Measurements from ENCODE around the gene RNF222.
"Not testable (repeated sequence)": the region's sequence is repeated elsewhere in the genome, so short reads cannot be mapped to it uniquely, and the experiment has no call there.

The RNF222 gene

DNA sequence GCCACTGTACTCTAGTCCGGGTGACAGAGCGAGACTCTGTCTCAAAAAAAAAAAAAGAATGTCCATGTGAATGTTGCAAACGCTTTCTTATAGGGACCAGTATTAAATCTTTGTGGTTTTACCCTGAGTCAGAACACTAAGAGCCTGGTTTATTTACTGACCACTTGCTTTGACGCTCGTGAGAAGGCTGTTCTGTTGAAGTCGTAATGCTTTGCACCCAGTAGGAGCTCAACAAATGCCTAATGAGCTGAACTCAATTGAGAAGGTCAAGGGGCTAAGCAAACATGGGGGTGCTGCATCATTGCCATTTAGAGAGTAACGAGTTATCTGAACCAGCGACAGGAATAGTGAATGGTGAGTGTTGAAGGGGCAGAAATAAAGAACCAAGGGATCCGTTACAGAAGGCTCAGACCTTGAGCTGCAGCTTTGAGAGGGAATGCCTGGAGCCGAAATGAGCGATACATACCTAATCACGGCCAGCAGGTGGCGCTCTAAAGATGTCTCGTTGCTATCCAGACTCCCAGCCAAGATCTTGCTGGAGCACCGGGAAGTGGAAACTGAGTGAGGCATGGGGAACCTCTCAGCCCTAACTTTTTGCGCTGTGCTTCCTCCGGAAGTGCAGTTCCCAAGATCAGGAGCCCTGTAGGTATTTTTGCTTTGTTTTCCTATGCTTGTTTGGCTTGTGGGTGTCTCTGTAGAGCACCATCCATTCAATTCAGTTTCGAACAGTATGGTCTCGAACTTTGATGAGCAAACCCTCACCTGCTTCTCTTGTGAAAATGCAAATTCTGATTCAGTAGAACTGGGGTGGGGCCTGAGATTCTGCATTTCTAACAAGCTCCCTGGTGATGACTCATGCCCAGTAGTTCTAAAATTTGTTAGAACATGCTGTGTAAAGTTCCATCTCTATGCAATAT lies 12.6 kb upstream of the RNF222 start:
- peak; percentile 58 to 75 for DNase-seq

DNA sequence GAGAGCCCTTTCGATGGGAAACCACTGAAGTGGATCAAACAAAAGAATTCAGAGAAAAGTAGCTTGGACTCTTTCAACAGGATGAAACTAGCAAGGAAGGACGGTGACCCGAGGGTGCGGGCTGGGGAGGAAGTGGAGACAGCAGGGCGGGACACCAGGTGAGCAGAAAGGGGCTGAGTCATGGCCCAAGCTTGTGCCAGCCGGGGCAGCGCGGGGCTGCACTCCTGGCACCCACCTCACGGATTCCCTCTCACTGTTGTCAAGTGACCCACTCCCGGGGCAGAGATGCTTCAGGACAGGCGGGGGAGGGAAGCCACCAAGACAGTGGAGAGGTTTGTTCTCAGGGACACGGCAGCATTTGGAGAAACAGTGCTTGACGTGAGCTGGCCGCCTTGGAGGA lies 10.7 kb upstream of the RNF222 start:
- DNase-seq: no peak

DNA sequence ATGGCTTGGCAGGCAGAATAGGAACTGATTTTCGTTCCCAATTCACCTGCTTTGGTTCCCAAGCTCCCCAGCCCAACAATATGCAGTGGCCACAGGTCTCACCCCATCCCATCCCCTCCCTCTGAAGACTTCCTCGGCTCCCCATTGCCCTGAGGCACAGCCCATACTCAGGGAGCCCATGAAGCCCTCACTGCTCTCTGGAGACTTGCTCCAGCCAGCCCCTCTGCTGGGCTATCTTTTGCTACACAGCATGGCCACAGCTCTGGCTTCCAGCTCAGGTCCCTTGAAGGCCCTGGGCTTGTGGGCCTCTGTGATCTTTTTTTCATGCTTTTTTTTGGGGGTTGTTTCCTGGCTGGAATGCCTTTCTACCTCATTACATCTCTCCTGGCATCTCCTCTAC lies 8.5 kb upstream of the RNF222 start:
- DNase-seq: no peak

- DNase-seq: no peak
Observed at GRCh38 chr17:8405499-8406016, 7.9 kb upstream of the RNF222 start.

GRCh38 chr17:8402921-8403536 lies 5.4 kb upstream of the RNF222 start:
- DNase-seq: no peak

DNA sequence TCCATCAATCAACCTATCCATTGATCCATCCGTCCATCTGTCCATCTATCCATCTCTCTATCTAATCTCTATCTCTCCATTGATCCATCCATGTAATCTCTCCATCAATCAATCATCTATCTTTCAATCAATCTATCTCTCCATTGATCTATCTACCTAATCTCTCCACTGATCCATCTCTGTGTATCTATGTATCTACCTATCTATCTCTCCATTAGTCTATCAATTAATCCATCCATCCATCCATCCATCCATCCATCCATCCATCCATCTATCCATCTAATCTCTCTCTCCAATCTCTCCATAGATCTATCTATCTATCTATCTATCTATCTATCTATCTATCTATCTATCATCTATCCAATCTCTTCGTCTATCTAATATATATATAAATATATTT lies 3.5 kb upstream of the RNF222 start:
- DNase-seq: no peak

DNA sequence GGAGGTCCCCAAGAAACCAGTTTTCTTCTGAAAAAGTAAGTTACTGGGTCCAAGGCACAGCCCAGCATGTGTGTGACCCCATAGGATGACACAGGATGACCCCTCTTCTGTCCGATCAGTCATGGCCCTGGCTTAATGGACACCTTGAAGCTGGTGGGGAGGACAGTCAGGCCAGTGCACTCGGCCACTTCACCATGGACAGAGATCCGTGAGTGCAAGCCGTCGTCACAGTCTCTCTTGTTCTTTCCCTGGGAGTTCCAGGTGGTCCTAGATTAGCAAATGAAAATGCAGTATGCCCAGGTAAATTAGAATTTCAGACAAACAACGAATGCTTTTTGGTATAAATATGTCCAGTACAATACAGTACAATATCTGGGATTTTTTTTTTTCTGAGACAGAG lies 1.4 kb upstream of the RNF222 start:
- no peak for DNase-seq

GRCh38 chr17:8394497-8394896 lies 3.1 kb downstream of the RNF222 start:
- not testable (repeated sequence) for DNase-seq

- peak in 1 of 2 experiments; percentile 42 for DNase-seq
Observed at GRCh38 chr17:8393470-8394231, 4.0 kb downstream of the RNF222 start.

GRCh38 chr17:8392674-8393469 lies 4.8 kb downstream of the RNF222 start:
- no peak for DNase-seq

- no peak for DNase-seq
Observed at GRCh38 chr17:8392274-8392673, 5.4 kb downstream of the RNF222 start.

DNA sequence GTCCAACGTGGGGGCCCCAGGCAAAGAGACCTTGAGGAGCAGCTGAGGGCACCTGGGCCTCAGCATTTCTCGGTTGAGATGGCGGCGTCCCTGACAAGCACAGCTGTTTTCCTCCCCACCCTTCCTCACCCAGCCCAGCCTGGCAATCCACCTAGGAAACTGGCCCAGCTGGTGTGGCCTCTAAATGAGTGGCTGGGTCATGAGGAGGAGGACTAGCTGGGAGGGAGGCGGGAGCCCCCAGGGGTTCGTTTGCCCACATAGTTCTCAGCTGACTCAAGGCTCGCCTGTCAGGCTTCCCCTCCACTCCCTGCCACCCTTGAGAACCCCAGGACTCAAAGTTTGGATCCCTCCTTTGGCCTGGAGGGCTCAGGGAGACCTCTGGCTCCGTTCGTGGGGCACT lies 5.9 kb downstream of the RNF222 start:
- DNase-seq: no peak

DNA sequence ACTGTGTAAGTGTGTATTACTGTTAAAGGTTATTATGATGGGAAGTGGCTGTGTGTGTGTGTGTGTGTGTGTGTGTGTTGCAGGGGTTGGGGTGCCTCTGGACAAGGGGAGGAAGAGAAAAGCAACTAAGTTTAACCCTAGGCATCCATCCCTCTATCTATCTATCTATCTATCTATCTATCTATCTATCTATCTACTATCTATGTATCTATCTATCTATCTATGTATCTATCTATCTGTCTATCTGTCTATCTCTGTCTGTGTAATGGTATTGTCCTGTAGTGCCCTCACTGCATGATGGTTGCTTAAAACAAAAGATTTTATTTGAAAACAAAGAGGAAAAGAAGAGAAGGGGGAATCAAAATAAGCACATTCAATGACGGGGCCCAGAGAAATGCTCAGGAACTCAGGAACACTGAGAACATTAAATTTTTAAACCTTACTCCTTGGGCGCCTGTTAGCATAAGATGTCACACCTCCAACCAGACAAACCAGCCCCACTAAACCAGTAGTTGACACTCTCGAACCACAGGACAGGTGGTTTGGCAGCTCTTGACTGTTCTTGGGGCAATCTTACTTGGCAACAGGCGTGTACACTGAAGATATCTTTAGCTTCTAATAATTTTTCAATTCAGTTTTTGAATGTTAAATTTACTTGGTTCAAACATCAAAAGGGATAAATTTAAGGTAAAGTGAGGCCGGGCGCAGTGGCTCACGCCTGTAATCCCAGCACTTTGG lies 9.5 kb downstream of the RNF222 start:
- DNase-seq: no peak

- no peak for DNase-seq
Observed at GRCh38 chr17:8386841-8387240, 10.8 kb downstream of the RNF222 start.

- no peak for DNase-seq
Observed at GRCh38 chr17:8384801-8385378, 12.7 kb downstream of the RNF222 start.

GRCh38 chr17:8383143-8383822 lies 14.3 kb downstream of the RNF222 start, which contains the start of gene RPL26:
Gene RPL26, minus strand, starts transcription at chr17:8383193. Its CDS starts 883 bp downstream, at chr17:8382310.
- DNase-seq: peak; percentile 87 to 95

- no peak for DNase-seq
Observed at GRCh38 chr17:8382880-8383142, 14.8 kb downstream of the RNF222 start.

GRCh38 chr17:8382052-8382879 lies 15.4 kb downstream of the RNF222 start:
- DNase-seq: no peak

DNA sequence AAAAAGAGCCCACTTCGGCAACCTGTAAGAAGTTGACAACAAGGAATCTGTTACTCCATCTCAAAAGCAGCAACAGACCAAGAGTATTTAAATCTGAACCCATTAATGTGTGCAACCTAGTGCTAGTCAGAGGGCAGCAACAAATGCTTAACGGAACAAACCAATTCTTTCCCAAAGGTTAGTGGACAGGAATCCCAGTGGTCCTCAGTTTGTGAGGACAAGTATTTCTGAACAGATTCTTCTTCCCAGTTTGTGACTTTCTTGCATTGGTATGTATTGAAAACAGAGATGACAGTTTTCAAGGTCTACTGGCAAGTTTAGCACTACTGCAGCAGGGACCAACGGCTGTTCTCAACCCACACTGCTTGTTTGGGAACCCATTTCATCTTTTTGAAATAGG lies 17.6 kb downstream of the RNF222 start:
- DNase-seq: no peak

DNA sequence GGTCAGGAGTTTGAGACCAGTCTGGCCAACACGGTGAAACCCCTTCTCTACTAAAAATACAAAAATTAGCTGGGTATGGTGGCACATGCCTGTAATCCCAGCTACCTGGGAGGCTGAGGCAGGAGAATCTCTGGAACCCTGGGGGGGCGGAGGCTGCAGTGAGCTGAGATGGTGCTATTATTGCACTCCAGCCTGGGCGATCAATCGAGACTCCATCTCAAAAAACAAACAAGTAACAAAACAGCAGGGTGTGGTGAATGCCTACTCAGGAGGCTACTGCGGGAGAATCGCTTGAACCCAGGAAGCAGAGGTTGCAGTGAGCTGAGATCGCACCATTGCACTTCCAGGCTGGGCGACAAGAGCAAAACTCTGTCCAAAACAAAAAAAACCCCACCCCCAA lies 19.5 kb downstream of the RNF222 start:
- DNase-seq: not testable (repeated sequence)
